Measurements from ENCODE around the gene OR6J1. TPM values are rescaled to one million over a fixed set of nuclear protein-coding genes. Genes with fewer than 3 reads are reported as not detected.
A peak's percentile ranks its signal among the peaks of the same experiment; 100 is the strongest.

Gene OR6J1
- total and polyA plus RNA-seq, 10 of the 15 experiments (the other 5 are each of a cell fraction or from before 2014, with no cell fraction given): not detected

GRCh38 chr14:22598099-22598895, 45.9 kb downstream of the OR6J1 start, which contains the start of gene ABHD4 (continued):
- TF ChIP-seq, protein P1, sequence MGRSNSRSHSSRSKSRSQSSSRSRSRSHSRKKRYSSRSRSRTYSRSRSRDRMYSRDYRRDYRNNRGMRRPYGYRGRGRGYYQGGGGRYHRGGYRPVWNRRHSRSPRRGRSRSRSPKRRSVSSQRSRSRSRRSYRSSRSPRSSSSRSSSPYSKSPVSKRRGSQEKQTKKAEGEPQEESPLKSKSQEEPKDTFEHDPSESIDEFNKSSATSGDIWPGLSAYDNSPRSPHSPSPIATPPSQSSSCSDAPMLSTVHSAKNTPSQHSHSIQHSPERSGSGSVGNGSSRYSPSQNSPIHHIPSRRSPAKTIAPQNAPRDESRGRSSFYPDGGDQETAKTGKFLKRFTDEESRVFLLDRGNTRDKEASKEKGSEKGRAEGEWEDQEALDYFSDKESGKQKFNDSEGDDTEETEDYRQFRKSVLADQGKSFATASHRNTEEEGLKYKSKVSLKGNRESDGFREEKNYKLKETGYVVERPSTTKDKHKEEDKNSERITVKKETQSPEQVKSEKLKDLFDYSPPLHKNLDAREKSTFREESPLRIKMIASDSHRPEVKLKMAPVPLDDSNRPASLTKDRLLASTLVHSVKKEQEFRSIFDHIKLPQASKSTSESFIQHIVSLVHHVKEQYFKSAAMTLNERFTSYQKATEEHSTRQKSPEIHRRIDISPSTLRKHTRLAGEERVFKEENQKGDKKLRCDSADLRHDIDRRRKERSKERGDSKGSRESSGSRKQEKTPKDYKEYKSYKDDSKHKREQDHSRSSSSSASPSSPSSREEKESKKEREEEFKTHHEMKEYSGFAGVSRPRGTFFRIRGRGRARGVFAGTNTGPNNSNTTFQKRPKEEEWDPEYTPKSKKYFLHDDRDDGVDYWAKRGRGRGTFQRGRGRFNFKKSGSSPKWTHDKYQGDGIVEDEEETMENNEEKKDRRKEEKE (IDR thresholded peaks at IDR 0.05): no peak
- peak; percentile 41; the same call in 1 of the 2 replicates for TF ChIP-seq IKZF1 (conservative IDR thresholded peaks at IDR 0.05)
- TF ChIP-seq ETV6 (conservative IDR thresholded peaks at IDR 0.05 in 1 of 2, IDR thresholded peaks at IDR 0.05 in 1 of 2; ENCODE audit: borderline replicate concordance in 1 of 2, low read depth in 1 of 2): no peak
- TF ChIP-seq, protein P2, sequence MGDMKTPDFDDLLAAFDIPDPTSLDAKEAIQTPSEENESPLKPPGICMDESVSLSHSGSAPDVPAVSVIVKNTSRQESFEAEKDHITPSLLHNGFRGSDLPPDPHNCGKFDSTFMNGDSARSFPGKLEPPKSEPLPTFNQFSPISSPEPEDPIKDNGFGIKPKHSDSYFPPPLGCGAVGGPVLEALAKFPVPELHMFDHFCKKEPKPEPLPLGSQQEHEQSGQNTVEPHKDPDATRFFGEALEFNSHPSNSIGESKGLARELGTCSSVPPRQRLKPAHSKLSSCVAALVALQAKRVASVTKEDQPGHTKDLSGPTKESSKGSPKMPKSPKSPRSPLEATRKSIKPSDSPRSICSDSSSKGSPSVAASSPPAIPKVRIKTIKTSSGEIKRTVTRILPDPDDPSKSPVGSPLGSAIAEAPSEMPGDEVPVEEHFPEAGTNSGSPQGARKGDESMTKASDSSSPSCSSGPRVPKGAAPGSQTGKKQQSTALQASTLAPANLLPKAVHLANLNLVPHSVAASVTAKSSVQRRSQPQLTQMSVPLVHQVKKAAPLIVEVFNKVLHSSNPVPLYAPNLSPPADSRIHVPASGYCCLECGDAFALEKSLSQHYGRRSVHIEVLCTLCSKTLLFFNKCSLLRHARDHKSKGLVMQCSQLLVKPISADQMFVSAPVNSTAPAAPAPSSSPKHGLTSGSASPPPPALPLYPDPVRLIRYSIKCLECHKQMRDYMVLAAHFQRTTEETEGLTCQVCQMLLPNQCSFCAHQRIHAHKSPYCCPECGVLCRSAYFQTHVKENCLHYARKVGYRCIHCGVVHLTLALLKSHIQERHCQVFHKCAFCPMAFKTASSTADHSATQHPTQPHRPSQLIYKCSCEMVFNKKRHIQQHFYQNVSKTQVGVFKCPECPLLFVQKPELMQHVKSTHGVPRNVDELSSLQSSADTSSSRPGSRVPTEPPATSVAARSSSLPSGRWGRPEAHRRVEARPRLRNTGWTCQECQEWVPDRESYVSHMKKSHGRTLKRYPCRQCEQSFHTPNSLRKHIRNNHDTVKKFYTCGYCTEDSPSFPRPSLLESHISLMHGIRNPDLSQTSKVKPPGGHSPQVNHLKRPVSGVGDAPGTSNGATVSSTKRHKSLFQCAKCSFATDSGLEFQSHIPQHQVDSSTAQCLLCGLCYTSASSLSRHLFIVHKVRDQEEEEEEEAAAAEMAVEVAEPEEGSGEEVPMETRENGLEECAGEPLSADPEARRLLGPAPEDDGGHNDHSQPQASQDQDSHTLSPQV (IDR thresholded peaks at IDR 0.05): no peak
- no peak for TF ChIP-seq CHD4 (IDR thresholded peaks at IDR 0.05)
- peak; percentile 46; the same call in 1 of the 2 replicates for TF ChIP-seq RAD51 (IDR thresholded peaks at IDR 0.05)
- TF ChIP-seq RB1 (IDR thresholded peaks at IDR 0.05; ENCODE audit: borderline replicate concordance): peak; percentile 75; the same call in 1 of the 2 replicates
- no peak for TF ChIP-seq ATF2 (IDR thresholded peaks at IDR 0.05; ENCODE audit: low read length)
- no peak for TF ChIP-seq POU2F2 (IDR thresholded peaks at IDR 0.05; ENCODE audit: borderline replicate concordance, low read depth, low read length)
- peak; percentile 35 for TF ChIP-seq LARP7 (IDR thresholded peaks at IDR 0.05)
- TF ChIP-seq SMAD5 (IDR thresholded peaks at IDR 0.05; ENCODE audit: low read depth): no peak
- TF ChIP-seq, protein P3, sequence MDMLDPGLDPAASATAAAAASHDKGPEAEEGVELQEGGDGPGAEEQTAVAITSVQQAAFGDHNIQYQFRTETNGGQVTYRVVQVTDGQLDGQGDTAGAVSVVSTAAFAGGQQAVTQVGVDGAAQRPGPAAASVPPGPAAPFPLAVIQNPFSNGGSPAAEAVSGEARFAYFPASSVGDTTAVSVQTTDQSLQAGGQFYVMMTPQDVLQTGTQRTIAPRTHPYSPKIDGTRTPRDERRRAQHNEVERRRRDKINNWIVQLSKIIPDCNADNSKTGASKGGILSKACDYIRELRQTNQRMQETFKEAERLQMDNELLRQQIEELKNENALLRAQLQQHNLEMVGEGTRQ (IDR thresholded peaks at IDR 0.05; ENCODE audit: borderline replicate concordance, low read depth, low read length): peak; percentile 56
- TF ChIP-seq, protein P4, sequence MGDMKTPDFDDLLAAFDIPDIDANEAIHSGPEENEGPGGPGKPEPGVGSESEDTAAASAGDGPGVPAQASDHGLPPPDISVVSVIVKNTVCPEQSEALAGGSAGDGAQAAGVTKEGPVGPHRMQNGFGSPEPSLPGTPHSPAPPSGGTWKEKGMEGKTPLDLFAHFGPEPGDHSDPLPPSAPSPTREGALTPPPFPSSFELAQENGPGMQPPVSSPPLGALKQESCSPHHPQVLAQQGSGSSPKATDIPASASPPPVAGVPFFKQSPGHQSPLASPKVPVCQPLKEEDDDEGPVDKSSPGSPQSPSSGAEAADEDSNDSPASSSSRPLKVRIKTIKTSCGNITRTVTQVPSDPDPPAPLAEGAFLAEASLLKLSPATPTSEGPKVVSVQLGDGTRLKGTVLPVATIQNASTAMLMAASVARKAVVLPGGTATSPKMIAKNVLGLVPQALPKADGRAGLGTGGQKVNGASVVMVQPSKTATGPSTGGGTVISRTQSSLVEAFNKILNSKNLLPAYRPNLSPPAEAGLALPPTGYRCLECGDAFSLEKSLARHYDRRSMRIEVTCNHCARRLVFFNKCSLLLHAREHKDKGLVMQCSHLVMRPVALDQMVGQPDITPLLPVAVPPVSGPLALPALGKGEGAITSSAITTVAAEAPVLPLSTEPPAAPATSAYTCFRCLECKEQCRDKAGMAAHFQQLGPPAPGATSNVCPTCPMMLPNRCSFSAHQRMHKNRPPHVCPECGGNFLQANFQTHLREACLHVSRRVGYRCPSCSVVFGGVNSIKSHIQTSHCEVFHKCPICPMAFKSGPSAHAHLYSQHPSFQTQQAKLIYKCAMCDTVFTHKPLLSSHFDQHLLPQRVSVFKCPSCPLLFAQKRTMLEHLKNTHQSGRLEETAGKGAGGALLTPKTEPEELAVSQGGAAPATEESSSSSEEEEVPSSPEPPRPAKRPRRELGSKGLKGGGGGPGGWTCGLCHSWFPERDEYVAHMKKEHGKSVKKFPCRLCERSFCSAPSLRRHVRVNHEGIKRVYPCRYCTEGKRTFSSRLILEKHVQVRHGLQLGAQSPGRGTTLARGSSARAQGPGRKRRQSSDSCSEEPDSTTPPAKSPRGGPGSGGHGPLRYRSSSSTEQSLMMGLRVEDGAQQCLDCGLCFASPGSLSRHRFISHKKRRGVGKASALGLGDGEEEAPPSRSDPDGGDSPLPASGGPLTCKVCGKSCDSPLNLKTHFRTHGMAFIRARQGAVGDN (IDR thresholded peaks at IDR 0.05): peak; percentile 54; the same call in 1 of the 2 replicates
